Ishikawa (cell line): ENCODE data around the gene NIPA2.

Experiments used
- CEBPB ChIP-seq: IDR thresholded peaks from 2 replicates; pipeline ENCODE4 v1.6.1; 2012
- CREB1 ChIP-seq: IDR thresholded peaks from 2 replicates; pipeline ENCODE4 v1.6.1; 2012; ENCODE audit warnings: low read depth
- EGR1 ChIP-seq: IDR thresholded peaks from 2 replicates; pipeline ENCODE4 v1.6.1; 2012
- EP300 ChIP-seq: IDR thresholded peaks from 2 replicates; pipeline ENCODE4 v1.6.1; 2012; ENCODE audit warnings: borderline replicate concordance
- FOXM1 ChIP-seq: IDR thresholded peaks from 2 replicates; pipeline ENCODE4 v1.6.1; 2012; ENCODE audit warnings: low read depth, borderline replicate concordance
- NFIC ChIP-seq: IDR thresholded peaks from 2 replicates; pipeline ENCODE4 v1.6.1; 2012
- RAD21 ChIP-seq: IDR thresholded peaks from 2 replicates; pipeline ENCODE4 v1.6.1; 2012; ENCODE audit warnings: low read depth
- TAF1 ChIP-seq: IDR thresholded peaks from 2 replicates; pipeline ENCODE4 v1.6.1; 2012; ENCODE audit warnings: low read depth, mild to moderate bottlenecking
- TCF12 ChIP-seq: IDR thresholded peaks from 2 replicates; pipeline ENCODE4 v1.6.1; 2012; ENCODE audit warnings: low read depth
- TEAD4 ChIP-seq: IDR thresholded peaks from 2 replicates; pipeline ENCODE4 v1.6.1; 2012
- YY1 ChIP-seq: IDR thresholded peaks from 2 replicates; pipeline ENCODE4 v1.6.1; 2012; ENCODE audit warnings: low read depth
- ZBTB7A ChIP-seq: IDR thresholded peaks from 2 replicates; pipeline ENCODE4 v1.6.1; 2012; ENCODE audit warnings: low read depth
- TF ChIP-seq, protein P1 (sequence below): IDR thresholded peaks from 2 replicates; pipeline ENCODE4 v1.6.1; 2012; ENCODE audit warnings: low read depth, mild to moderate bottlenecking
- TF ChIP-seq, protein P2 (sequence below): IDR thresholded peaks from 2 replicates; pipeline ENCODE4 v1.6.1; 2012
- TF ChIP-seq, protein P3 (sequence below): IDR thresholded peaks from 2 replicates; pipeline ENCODE4 v1.6.1; 2012

The NIPA2 gene

DNA sequence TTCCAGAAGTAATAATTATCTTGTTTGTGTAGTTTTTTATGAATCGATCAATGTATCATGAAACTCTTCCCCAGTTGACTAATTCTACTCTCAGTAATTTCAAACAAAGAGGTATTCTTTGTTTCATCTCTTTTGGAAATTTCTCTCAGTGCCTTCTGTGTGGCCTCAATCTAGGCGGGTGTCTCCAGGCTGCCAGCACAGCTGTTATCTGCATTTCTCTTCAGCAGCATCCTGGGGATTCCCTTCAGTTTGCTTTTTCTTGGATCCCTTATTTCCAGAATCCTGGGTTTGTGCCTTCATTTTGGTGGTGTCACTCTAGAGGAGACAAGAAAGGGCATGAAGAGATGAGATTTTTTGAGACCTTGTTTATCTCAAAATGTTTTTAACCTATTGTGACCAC is 22.7 kb downstream of the NIPA2 start:
- TF ChIP-seq, protein P1, sequence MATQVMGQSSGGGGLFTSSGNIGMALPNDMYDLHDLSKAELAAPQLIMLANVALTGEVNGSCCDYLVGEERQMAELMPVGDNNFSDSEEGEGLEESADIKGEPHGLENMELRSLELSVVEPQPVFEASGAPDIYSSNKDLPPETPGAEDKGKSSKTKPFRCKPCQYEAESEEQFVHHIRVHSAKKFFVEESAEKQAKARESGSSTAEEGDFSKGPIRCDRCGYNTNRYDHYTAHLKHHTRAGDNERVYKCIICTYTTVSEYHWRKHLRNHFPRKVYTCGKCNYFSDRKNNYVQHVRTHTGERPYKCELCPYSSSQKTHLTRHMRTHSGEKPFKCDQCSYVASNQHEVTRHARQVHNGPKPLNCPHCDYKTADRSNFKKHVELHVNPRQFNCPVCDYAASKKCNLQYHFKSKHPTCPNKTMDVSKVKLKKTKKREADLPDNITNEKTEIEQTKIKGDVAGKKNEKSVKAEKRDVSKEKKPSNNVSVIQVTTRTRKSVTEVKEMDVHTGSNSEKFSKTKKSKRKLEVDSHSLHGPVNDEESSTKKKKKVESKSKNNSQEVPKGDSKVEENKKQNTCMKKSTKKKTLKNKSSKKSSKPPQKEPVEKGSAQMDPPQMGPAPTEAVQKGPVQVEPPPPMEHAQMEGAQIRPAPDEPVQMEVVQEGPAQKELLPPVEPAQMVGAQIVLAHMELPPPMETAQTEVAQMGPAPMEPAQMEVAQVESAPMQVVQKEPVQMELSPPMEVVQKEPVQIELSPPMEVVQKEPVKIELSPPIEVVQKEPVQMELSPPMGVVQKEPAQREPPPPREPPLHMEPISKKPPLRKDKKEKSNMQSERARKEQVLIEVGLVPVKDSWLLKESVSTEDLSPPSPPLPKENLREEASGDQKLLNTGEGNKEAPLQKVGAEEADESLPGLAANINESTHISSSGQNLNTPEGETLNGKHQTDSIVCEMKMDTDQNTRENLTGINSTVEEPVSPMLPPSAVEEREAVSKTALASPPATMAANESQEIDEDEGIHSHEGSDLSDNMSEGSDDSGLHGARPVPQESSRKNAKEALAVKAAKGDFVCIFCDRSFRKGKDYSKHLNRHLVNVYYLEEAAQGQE = no peak
- TF ChIP-seq EGR1 (no peak), CREB1 (no peak), FOXM1 (no peak), NFIC (no peak), TCF12 (no peak), TAF1 (no peak), CEBPB (no peak), RAD21 (no peak), ZBTB7A (no peak)
- TF ChIP-seq, protein P2, sequence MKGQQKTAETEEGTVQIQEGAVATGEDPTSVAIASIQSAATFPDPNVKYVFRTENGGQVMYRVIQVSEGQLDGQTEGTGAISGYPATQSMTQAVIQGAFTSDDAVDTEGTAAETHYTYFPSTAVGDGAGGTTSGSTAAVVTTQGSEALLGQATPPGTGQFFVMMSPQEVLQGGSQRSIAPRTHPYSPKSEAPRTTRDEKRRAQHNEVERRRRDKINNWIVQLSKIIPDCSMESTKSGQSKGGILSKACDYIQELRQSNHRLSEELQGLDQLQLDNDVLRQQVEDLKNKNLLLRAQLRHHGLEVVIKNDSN = no peak

DNA sequence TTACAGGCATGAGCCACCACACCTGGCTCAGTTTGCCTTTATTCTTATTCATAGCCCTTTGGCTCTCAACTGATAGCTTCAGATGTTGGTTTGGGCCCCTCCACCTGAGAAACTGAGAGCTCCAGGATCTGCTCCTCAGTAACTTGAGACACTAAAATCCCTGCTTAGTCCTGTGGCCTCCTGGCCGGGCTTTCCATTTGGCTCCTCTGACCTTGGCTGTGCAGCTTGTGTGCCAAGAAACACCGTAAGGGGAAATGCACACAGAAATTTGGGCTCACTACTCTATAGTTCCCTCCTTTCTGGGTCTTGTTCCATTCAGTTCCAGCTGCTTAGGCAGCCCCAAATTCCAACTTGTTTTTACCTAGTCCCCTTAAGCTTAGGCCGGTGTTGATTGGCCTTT is 24.9 kb downstream of the NIPA2 start:
- no peak for TF ChIP-seq ZBTB7A
- no peak for TF ChIP-seq RAD21
- TF ChIP-seq, protein P2 = no peak
- no peak for TF ChIP-seq NFIC
- TF ChIP-seq, protein P1 = no peak
- no peak for TF ChIP-seq TAF1
- no peak for TF ChIP-seq TCF12
- TF ChIP-seq CEBPB = no peak
- TF ChIP-seq, protein P3, sequence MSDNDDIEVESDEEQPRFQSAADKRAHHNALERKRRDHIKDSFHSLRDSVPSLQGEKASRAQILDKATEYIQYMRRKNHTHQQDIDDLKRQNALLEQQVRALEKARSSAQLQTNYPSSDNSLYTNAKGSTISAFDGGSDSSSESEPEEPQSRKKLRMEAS = no peak
- TF ChIP-seq TEAD4 = no peak
- no peak for TF ChIP-seq EGR1
- TF ChIP-seq CREB1 = no peak
- no peak for TF ChIP-seq FOXM1
- no peak for TF ChIP-seq EP300
- TF ChIP-seq YY1 = no peak

DNA sequence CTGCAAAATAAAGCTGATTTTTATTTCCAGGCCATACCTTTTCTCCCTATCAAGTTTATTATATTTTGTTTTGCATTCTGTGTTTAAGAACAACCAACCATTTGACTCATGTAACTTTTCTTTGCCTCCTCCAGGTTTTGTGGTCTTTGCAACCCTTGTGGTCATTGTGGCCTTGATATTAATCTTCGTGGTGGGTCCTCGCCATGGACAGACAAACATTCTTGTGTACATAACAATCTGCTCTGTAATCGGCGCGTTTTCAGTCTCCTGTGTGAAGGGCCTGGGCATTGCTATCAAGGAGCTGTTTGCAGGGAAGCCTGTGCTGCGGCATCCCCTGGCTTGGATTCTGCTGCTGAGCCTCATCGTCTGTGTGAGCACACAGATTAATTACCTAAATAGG is 27.6 kb downstream of the NIPA2 start:
- TF ChIP-seq ZBTB7A (no peak), CREB1 (no peak), CEBPB (no peak), EGR1 (no peak), YY1 (no peak), EP300 (no peak), NFIC (no peak), TCF12 (no peak)
- TF ChIP-seq, protein P2 = no peak
- TF ChIP-seq, protein P3 = no peak
- TF ChIP-seq, protein P1 = no peak

DNA sequence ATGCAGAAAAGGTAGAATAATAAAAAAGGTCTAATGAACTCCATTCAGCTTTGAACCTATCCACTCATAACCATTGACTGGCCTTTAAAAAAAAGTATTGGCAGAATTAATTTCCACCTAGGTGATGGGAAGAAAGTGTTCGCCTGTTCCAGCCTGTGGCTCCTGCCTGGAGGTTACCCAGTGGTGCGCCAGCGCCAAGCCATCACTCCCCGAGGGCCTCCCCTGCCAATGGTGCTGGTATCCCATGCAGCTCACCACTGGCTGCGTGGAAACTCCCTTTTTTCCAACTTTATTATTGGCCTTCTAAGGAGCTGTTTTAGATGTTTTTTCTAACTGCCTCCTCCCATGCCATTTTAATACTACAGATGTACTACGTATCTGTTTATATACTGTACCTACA is 29.4 kb downstream of the NIPA2 start:
- no peak for TF ChIP-seq RAD21
- TF ChIP-seq NFIC = no peak
- TF ChIP-seq TAF1 = no peak
- TF ChIP-seq CEBPB = no peak
- TF ChIP-seq ZBTB7A = no peak
- no peak for TF ChIP-seq YY1
- TF ChIP-seq EGR1 = no peak
- TF ChIP-seq CREB1 = no peak
- TF ChIP-seq, protein P3 = no peak
- TF ChIP-seq, protein P1 = no peak
